DOHH2 (cell line): ENCODE results near the gene ERG.

ENCODE experiments used
- CTCF ChIP-seq: fragments of 200-600 bp; sonication (generic); IDR thresholded peaks from one replicate; pipeline ENCODE4 v1.5.1; 2014; ENCODE audit warnings: antibody characterized with exemption, mild to moderate bottlenecking, low read depth, low read length; ENCODE audit not compliant: poor library complexity, severe bottlenecking
- EZH2phosphoT487 ChIP-seq: fragments of 200-600 bp; sonication (generic); IDR thresholded peaks from 2 replicates; pipeline ENCODE4 v1.6.1; 2017; ENCODE audit warnings: borderline replicate concordance, mild to moderate bottlenecking, antibody characterized with exemption, low read length, moderate library complexity, mixed read lengths

GRCh38 chr21:38354231-38354630, 144.0 kb downstream of the ERG start:
- TF ChIP-seq CTCF (no peak), EZH2phosphoT487 (no peak)
